GM23338 (cell line): ENCODE measurements around the gene ROGDI. TPM values are rescaled to one million over a fixed set of nuclear protein-coding genes. Genes with fewer than 3 reads are reported as not detected.

Source experiments
- ATAC-seq: fragments of 200-7000 bp; cut with Tn5 transposase; 3 replicates; pipeline ENCODE4 v1.9.1; 2020
- DNase-seq: peaks from one replicate; pipeline ENCODE4 v3.0.0-alpha.2; 2015; ENCODE audit warnings: low spot score
- H2AFZ ChIP-seq: fragments of 200-600 bp; sonication (generic); 2 replicates; pipeline ENCODE4 v1.8.0; 2016; ENCODE audit warnings: antibody characterized with exemption, mild to moderate bottlenecking, moderate library complexity
- H3F3A ChIP-seq: fragments of 200-600 bp; sonication (generic); replicated peaks from 2 replicates; pipeline ENCODE4 v1.8.0; 2017; ENCODE audit warnings: antibody characterized with exemption, mixed run types, low read depth
- H3K27ac ChIP-seq: fragments of 200-600 bp; sonication (generic); 2 replicates; pipeline ENCODE4 v1.6.1; 2016; ENCODE audit warnings: low read depth
- H3K27me3 ChIP-seq: fragments of 200-600 bp; sonication (generic); 2 replicates; pipeline ENCODE4 v1.8.0; 2016; ENCODE audit warnings: mild to moderate bottlenecking, mixed run types, moderate library complexity; ENCODE audit not compliant: insufficient read depth
- H3K36me3 ChIP-seq: fragments of 200-600 bp; sonication (generic); 2 replicates; pipeline ENCODE4 v1.8.0; 2016; ENCODE audit warnings: mild to moderate bottlenecking; ENCODE audit not compliant: insufficient read depth
- H3K4me1 ChIP-seq: fragments of 200-600 bp; sonication (generic); 2 replicates; pipeline ENCODE4 v1.8.0; 2016; ENCODE audit warnings: mild to moderate bottlenecking, moderate library complexity; ENCODE audit not compliant: insufficient read depth
- H3K4me2 ChIP-seq: fragments of 200-600 bp; sonication (generic); 2 replicates; pipeline ENCODE4 v1.7.1; 2017; ENCODE audit warnings: mixed run types
- H3K4me3 ChIP-seq: fragments of 200-600 bp; sonication (generic); 2 replicates; pipeline ENCODE4 v1.6.1; 2016; ENCODE audit warnings: mixed run types
- H3K79me2 ChIP-seq: fragments of 200-600 bp; sonication (generic); replicated peaks from 2 replicates; pipeline ENCODE4 v1.8.0; 2017; ENCODE audit warnings: mild to moderate bottlenecking; ENCODE audit not compliant: insufficient read depth
- H3K9me2 ChIP-seq: fragments of 200-600 bp; sonication (generic); 2 replicates; pipeline ENCODE4 v1.8.0; 2017; ENCODE audit not compliant: insufficient read depth
- H4K20me1 ChIP-seq: fragments of 200-600 bp; sonication (generic); replicated peaks from 2 replicates; pipeline ENCODE4 v1.8.0; 2017; ENCODE audit warnings: mild to moderate bottlenecking; ENCODE audit not compliant: insufficient read depth
- H3K27ac Mint-ChIP-seq: 2 replicates; pipeline ENCODE4 v1.8.0; 2020; ENCODE audit warnings: inconsistent platforms, mild to moderate bottlenecking, moderate library complexity, mixed read lengths
- H3K27me3 Mint-ChIP-seq: 3 replicates; pipeline ENCODE4 v1.8.0; 2022; ENCODE audit warnings: low read depth, mild to moderate bottlenecking, moderate library complexity, mixed read lengths, inconsistent platforms; ENCODE audit not compliant: insufficient read depth, poor library complexity
- H3K36me3 Mint-ChIP-seq: 3 replicates; pipeline ENCODE4 v1.8.0; 2021; ENCODE audit warnings: low read depth, mild to moderate bottlenecking, inconsistent platforms, moderate library complexity, mixed read lengths
- H3K4me1 Mint-ChIP-seq: 3 replicates; pipeline ENCODE4 v1.8.0; 2020; ENCODE audit warnings: mild to moderate bottlenecking, inconsistent platforms, mixed read lengths
- H3K4me3 Mint-ChIP-seq: 3 replicates; pipeline ENCODE4 v1.8.0; 2021; ENCODE audit warnings: moderate library complexity, mild to moderate bottlenecking, inconsistent platforms, mixed read lengths
- H3K9me3 Mint-ChIP-seq: 3 replicates; pipeline ENCODE4 v1.8.0; 2020; ENCODE audit warnings: moderate library complexity, mild to moderate bottlenecking, inconsistent platforms, mixed read lengths
- CREB1 ChIP-seq: fragments of 250-450 bp; sonication (Bioruptor Pico); IDR thresholded peaks from 2 replicates; pipeline ENCODE4 v1.5.0; 2020; ENCODE audit warnings: low read depth, mild to moderate bottlenecking, moderate library complexity
- CTCF ChIP-seq, 2 experiments: fragments of 200-600 bp in 1 of 2; sonication (generic) in 1 of 2; conservative IDR thresholded peaks; 2 replicates each; pipeline versions ENCODE4 v1.5.1 to v1.6.1; 2016 to 2017; ENCODE audit warnings: antibody characterized with exemption in 2 of 2, low read depth in 2 of 2, mild to moderate bottlenecking in 2 of 2, moderate library complexity in 1 of 2
- EZH2phosphoT487 ChIP-seq: fragments of 200-600 bp; sonication (generic); IDR thresholded peaks from one replicate; pipeline ENCODE4 v1.8.1; 2018; ENCODE audit warnings: antibody characterized with exemption; ENCODE audit not compliant: unreplicated experiment
- JUNB ChIP-seq: IDR thresholded peaks from one replicate; pipeline ENCODE4 v1.6.1; 2016; ENCODE audit warnings: antibody characterized with exemption; ENCODE audit not compliant: unreplicated experiment
- NANOG ChIP-seq: IDR thresholded peaks from 2 replicates; pipeline ENCODE4 v1.6.1; 2016; ENCODE audit warnings: antibody characterized with exemption, borderline replicate concordance
- POLR2AphosphoS5 ChIP-seq: IDR thresholded peaks from 2 replicates; pipeline ENCODE4 v1.6.1; 2016; ENCODE audit warnings: antibody characterized with exemption, low read depth
- REST ChIP-seq: IDR thresholded peaks from one replicate; pipeline ENCODE4 v1.6.1; 2018; ENCODE audit warnings: antibody characterized with exemption; ENCODE audit not compliant: unreplicated experiment
- STAT1 ChIP-seq: IDR thresholded peaks from one replicate; pipeline ENCODE4 v1.6.1; 2016; ENCODE audit warnings: antibody characterized with exemption; ENCODE audit not compliant: unreplicated experiment
- ZNF114 ChIP-seq: fragments of 250-450 bp; sonication (Bioruptor Pico); IDR thresholded peaks from 2 replicates; pipeline ENCODE4 v1.5.0; 2020; ENCODE audit warnings: mild to moderate bottlenecking, moderate library complexity
- ZNF331 ChIP-seq: fragments of 250-450 bp; sonication (Bioruptor Pico); IDR thresholded peaks from 2 replicates; pipeline ENCODE4 v1.5.0; 2020; ENCODE audit warnings: low read depth, mild to moderate bottlenecking, moderate library complexity
- polyA plus RNA-seq: library from polyadenylated mRNA; unstranded; fragments of >200 nt; fragmentation: Nextera tagmentation; extraction: Ambion mirVana; gene quantifications from 2 replicates; pipeline ENCODE4 v1.2.1, GENCODE V29; 2016
- total RNA-seq: library from RNA; depleted of rRNA; stranded (reverse); fragments of >200 nt; shearing (Covaris generic); gene quantifications from 2 replicates; pipeline ENCODE4 v1.2.3, GENCODE V29; 2014

ROGDI gene
- total and polyA plus RNA-seq, 2 experiments from 2014 or later = 30.3 to 38.8 TPM

GRCh38 chr16:4747906-4748681 is 54.3 kb downstream of the ROGDI start:
- ATAC-seq = no peak
- peaks cover 12% of the 10 kb centered on the region; the same call in 2 of the 3 replicates for H3K36me3 Mint-ChIP-seq
- Histone ChIP-seq H3F3A (peaks cover 3% of the 10 kb centered on the region; the same call in 1 of the 2 replicates), H3K36me3 (no peaks in the 10 kb centered on the region), H3K9me2 (no peaks in the 10 kb centered on the region), H3K79me2 (no peaks in the 10 kb centered on the region), H3K27ac (no peak overlapping the region), H2AFZ (no peak overlapping the region), H3K4me1 (peaks cover 10% of the 10 kb centered on the region), H3K4me2 (no peak overlapping the region), H3K4me3 (no peak overlapping the region), H3K27me3 (no peaks in the 10 kb centered on the region), H4K20me1 (no peaks in the 10 kb centered on the region; the same call in 1 of the 2 replicates)
- H3K4me1 Mint-ChIP-seq = peaks cover 13% of the 10 kb centered on the region
- no peak overlapping the region for H3K4me3 Mint-ChIP-seq
- TF ChIP-seq POLR2AphosphoS5 (no peak), ZNF114 (no peak), JUNB (no peak), ZNF331 (CRISPR knock-in tag) (no peak), CTCF (conservative IDR thresholded peaks at IDR 0.05; ENCODE audit: low read depth in 2 of 2) (no peak), CREB1 (CRISPR knock-in tag) (no peak)
- no peak for DNase-seq
- H3K27ac Mint-ChIP-seq = no peak overlapping the region
- H3K27me3 Mint-ChIP-seq = peaks cover 11% of the 10 kb centered on the region
- H3K9me3 Mint-ChIP-seq = no peaks in the 10 kb centered on the region

GRCh38 chr16:4746991-4747574 is 55.4 kb downstream of the ROGDI start:
- Histone ChIP-seq H3K9me2 (no peaks in the 10 kb centered on the region), H4K20me1 (no peaks in the 10 kb centered on the region; the same call in 1 of the 2 replicates), H3F3A (peaks cover 3% of the 10 kb centered on the region; the same call in 1 of the 2 replicates), H2AFZ (no peak overlapping the region), H3K79me2 (no peaks in the 10 kb centered on the region), H3K4me2 (no peak overlapping the region), H3K36me3 (no peaks in the 10 kb centered on the region), H3K4me3 (no peak overlapping the region), H3K27me3 (no peaks in the 10 kb centered on the region), H3K27ac (no peak overlapping the region), H3K4me1 (peaks cover 14% of the 10 kb centered on the region)
- H3K36me3 Mint-ChIP-seq = 0 out of 3 replicates have a peak, but pooled peaks cover 8% of the 10 kb centered on the region
- H3K27ac Mint-ChIP-seq = no peak overlapping the region
- DNase-seq (no peak), ATAC-seq (peak; percentile 5; the same call in 1 of the 3 replicates)
- no peaks in the 10 kb centered on the region for H3K9me3 Mint-ChIP-seq
- H3K27me3 Mint-ChIP-seq = peaks cover 15% of the 10 kb centered on the region
- H3K4me1 Mint-ChIP-seq = peaks cover 20% of the 10 kb centered on the region
- H3K4me3 Mint-ChIP-seq = no peak overlapping the region
- TF ChIP-seq POLR2AphosphoS5 (no peak; the same call in 1 of the 2 replicates), NANOG (no peak), STAT1 (no peak), EZH2phosphoT487 (no peak), CREB1 (CRISPR knock-in tag) (no peak), ZNF331 (CRISPR knock-in tag) (no peak), JUNB (no peak), REST (no peak)
